GM12874 (cell line): Measurements from ENCODE around the gene USP12.

Experiments
- CTCF ChIP-seq: IDR thresholded peaks from 2 replicates; pipeline ENCODE4 v1.5.1; 2011; ENCODE audit warnings: low read depth, mild to moderate bottlenecking, control low read depth, low read length, moderate library complexity; ENCODE audit not compliant: insufficient read depth

Gene USP12

DNA sequence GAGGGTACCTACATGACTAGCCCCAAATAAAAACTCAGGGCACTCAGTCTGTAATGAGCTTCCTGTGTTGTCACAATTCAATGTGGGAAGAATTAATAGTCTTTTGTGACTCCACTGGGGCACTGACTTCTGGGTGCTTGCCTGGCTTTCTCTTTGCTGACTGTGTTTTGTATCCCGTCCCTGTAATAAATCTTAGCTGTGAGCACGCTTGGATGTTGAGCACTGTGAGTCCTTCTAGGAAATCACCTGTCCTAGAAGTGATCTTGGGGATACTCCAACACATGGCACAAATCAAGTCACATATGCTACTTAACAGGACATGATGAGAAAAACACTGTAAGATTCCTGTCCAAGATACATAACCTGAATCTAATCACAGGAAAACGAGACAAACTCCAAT is 83.0 kb downstream of the USP12 start:
- TF ChIP-seq CTCF: no peak

- TF ChIP-seq CTCF: no peak
Measured at GRCh38 chr13:27086599-27087265, 84.9 kb downstream of the USP12 start.

DNA sequence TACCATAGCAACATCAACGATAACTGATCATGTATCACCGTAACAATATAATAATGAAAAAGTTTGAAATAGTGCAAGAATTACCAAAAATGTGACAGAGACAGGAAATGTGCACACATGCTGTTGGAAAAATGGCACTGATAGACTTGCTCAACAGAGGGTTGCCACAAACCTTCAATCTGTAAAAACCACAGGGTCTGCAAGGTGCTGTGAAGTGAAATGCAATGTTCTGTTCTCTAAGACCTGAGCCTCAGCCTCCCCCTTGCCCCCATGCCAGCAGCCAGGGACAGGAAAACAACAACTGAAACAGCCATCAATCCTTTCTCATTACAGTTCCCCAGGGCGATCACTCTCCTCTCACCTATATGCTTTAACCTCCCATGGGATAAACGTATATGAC is 88.4 kb downstream of the USP12 start:
- TF ChIP-seq CTCF: no peak

GRCh38 chr13:27081893-27082679 is 89.5 kb downstream of the USP12 start:
- no peak for TF ChIP-seq CTCF

DNA sequence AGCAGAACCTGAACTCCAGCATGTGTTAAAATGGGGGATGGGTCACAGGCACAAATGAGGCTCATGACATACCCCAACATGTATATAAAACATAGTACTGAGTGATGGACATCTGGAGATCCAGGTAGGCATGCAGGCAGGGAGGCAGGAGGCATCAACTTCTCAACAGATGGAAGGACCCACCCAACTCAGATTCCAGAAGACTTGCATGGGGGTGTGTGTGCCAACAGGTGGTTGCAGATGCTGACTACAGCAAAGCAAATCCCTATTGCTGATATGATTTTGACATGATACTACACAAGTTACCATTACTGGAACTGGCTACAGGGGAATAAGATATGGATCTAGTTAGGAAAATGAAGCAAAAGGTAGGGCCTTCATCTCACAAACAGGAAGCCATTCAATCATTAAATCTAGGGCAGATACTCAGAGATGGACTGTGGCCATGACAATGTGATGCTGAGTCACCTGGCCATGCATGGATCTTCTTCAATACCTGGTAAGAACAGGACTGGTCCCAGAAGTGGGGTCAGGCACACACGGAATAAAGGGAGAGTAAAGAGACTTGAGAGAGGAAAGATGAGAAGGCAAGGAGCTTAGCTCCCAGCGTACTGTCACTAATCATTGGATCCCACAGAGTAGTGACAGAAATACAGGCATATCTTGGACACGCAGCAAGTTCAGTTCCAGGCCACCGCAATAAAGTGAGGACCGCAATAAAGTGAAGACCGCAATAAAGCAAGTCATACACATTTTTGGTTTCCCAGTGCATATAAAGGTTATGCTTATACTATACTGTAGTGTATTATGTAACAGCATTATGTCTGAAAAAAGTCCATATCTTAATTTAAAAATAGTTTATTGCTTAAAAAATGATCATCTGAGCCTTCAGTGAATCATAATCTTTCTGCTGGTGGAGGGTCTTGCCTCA is 91.3 kb downstream of the USP12 start:
- TF ChIP-seq CTCF: no peak

DNA sequence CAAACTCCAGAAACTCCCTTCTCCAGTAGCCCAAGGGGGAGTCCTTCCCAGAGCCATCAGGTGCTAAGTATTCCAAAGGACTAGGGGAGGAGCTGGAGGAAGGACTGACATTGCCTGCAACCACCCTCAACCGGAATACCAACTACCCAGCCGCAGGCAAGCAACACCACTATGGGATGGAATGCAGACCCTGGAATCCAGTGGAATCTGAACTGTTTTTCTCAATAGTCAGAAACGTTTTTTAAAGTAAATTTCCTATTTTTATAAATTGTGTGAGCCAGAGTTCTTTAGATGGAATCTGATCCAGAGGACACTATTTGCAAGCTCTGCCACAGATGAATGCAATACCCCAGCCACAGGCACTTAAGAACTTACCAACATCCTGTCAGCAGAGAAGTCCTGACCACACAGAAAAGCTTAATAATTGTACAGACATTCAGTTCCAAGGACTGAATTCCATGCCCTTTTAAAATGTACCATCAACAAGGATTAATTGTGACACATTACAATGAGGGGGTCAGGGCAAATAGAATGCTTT is 92.1 kb downstream of the USP12 start:
- TF ChIP-seq CTCF: no peak

GRCh38 chr13:27077451-27077850 is 94.2 kb downstream of the USP12 start:
- no peak for TF ChIP-seq CTCF
